ENCODE results near the gene MOCOS. TPM values are rescaled to one million over a fixed set of nuclear protein-coding genes. Genes with fewer than 3 reads are reported as not detected.

MOCOS gene
- total RNA-seq, 1 donor from 2014 or later = 1.3 TPM

GRCh38 chr18:36199691-36200295 lies 12.5 kb downstream of the MOCOS start:
- H3K4me3 Mint-ChIP-seq (ENCODE audit: unreplicated experiment) = no peak overlapping the region
- H3K27me3 Mint-ChIP-seq (ENCODE audit: unreplicated experiment) = peaks cover 5% of the 10 kb centered on the region
- H3K27ac Mint-ChIP-seq (ENCODE audit: unreplicated experiment) = no peak overlapping the region
- no peaks in the 10 kb centered on the region for H3K4me1 Mint-ChIP-seq (ENCODE audit: low read depth, unreplicated experiment)
- no peaks in the 10 kb centered on the region for H3K9me3 Mint-ChIP-seq (ENCODE audit: unreplicated experiment)
- DNase-seq = no peak
- TF ChIP-seq CTCF (IDR thresholded peaks at IDR 0.05; ENCODE audit: partially characterized antibody, unreplicated experiment) = no peak
- H3K36me3 Mint-ChIP-seq (ENCODE audit: unreplicated experiment) = no peaks in the 10 kb centered on the region

- Mint-ChIP-seq H3K27me3 (ENCODE audit: unreplicated experiment) (peaks cover 5% of the 10 kb centered on the region), H3K36me3 (ENCODE audit: unreplicated experiment) (no peaks in the 10 kb centered on the region), H3K27ac (ENCODE audit: unreplicated experiment) (no peak overlapping the region), H3K4me1 (ENCODE audit: low read depth, unreplicated experiment) (no peaks in the 10 kb centered on the region), H3K9me3 (ENCODE audit: unreplicated experiment) (no peaks in the 10 kb centered on the region), H3K4me3 (ENCODE audit: unreplicated experiment) (no peak overlapping the region)
- no peak for TF ChIP-seq CTCF (IDR thresholded peaks at IDR 0.05; ENCODE audit: partially characterized antibody, unreplicated experiment)
- no peak for DNase-seq
Measured at GRCh38 chr18:36200354-36200771, 13.1 kb downstream of the MOCOS start.

GRCh38 chr18:36201765-36202164 lies 14.5 kb downstream of the MOCOS start:
- Mint-ChIP-seq H3K9me3 (ENCODE audit: unreplicated experiment) (no peaks in the 10 kb centered on the region), H3K4me1 (ENCODE audit: low read depth, unreplicated experiment) (no peaks in the 10 kb centered on the region), H3K27ac (ENCODE audit: unreplicated experiment) (no peak overlapping the region), H3K36me3 (ENCODE audit: unreplicated experiment) (no peaks in the 10 kb centered on the region), H3K27me3 (ENCODE audit: unreplicated experiment) (peaks cover 5% of the 10 kb centered on the region), H3K4me3 (ENCODE audit: unreplicated experiment) (no peak overlapping the region)
- no peak for DNase-seq
- no peak for TF ChIP-seq CTCF (IDR thresholded peaks at IDR 0.05; ENCODE audit: partially characterized antibody, unreplicated experiment)

- peaks cover 5% of the 10 kb centered on the region for H3K27me3 Mint-ChIP-seq (ENCODE audit: unreplicated experiment)
Measured at GRCh38 chr18:36203360-36203895, 16.1 kb downstream of the MOCOS start.

More at GRCh38 chr18:36203360-36203895, 16.1 kb downstream of the MOCOS start:
- no peaks in the 10 kb centered on the region for H3K9me3 Mint-ChIP-seq (ENCODE audit: unreplicated experiment)
- no peak for TF ChIP-seq CTCF (IDR thresholded peaks at IDR 0.05; ENCODE audit: partially characterized antibody, unreplicated experiment)
- peaks cover 5% of the 10 kb centered on the region for H3K36me3 Mint-ChIP-seq (ENCODE audit: unreplicated experiment)
- no peak overlapping the region for H3K4me3 Mint-ChIP-seq (ENCODE audit: unreplicated experiment)
- no peaks in the 10 kb centered on the region for H3K4me1 Mint-ChIP-seq (ENCODE audit: low read depth, unreplicated experiment)
- no peak overlapping the region for H3K27ac Mint-ChIP-seq (ENCODE audit: unreplicated experiment)
- no peak for DNase-seq
